ENCODE results near the gene GRIK4.

The GRIK4 gene

DNA sequence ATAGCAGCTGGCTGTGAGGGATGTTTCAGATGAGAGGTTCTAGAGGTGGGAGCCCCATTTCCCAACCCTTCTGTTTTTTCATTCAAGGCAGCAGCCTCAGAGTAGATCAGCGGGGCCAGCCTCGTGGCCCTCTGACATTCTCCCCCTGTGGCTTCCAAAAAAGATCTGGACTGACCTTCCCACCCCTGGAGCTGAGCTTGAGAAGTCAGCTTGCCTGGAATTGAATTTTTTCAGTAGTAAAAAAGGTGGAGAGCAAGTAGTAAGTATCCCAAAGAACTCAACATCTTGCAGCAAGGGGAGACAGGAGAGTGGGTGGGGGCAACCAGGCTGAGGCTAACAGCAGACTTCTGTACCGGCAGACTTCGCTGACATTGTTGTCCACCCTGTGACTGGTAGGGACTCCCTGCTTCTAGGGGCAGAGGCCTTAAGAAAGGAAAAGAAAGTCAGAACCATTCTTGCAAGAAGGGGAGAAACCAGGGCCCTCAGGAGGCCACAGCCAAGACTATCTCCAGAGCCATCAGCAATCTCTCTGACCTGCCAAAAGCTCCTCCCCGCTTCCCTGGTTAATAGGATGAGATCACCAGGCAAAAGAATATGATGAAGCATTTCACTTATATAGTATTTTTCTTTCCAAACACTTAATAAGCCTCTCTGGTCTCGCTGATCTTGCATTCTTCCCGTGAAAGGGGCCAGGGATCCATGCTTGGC is 2.0 kb upstream of the GRIK4 start:
- FAIRE-seq, result no peak

DNA sequence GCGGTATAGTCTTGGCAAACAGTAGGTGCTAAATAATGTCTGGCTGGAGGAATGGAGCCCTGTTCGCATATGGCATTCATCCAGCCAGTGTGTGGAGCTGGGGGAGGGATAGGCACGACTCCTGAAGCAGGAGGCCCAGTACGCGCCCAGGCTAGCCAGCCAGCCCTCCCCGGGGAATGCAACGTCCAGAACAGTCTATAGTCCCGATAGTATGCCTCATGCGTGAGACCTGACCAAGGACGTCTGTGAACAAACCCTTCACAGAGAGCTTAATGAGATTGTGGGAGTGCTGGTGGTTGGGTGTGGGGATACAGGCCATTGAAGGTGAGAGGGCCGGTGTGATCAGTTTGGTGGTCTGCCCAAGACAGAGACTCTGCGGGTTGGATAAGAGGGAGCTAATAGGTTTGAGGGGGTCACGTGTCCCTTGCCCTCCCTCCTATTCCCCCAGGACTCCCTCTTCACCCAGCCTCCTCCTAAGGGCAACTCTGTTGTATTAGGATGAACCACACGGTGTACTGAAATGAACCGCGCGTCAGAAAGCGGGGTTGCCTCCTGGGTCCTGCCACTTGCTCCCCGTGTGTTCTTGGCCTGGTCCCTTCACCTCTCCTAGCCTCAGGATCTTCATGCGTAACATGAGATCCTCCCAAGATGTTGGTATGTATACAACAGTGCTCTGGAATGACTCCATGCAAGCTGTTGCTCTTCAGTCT is 987 bp upstream of the GRIK4 start:
- no peak for FAIRE-seq

DNA sequence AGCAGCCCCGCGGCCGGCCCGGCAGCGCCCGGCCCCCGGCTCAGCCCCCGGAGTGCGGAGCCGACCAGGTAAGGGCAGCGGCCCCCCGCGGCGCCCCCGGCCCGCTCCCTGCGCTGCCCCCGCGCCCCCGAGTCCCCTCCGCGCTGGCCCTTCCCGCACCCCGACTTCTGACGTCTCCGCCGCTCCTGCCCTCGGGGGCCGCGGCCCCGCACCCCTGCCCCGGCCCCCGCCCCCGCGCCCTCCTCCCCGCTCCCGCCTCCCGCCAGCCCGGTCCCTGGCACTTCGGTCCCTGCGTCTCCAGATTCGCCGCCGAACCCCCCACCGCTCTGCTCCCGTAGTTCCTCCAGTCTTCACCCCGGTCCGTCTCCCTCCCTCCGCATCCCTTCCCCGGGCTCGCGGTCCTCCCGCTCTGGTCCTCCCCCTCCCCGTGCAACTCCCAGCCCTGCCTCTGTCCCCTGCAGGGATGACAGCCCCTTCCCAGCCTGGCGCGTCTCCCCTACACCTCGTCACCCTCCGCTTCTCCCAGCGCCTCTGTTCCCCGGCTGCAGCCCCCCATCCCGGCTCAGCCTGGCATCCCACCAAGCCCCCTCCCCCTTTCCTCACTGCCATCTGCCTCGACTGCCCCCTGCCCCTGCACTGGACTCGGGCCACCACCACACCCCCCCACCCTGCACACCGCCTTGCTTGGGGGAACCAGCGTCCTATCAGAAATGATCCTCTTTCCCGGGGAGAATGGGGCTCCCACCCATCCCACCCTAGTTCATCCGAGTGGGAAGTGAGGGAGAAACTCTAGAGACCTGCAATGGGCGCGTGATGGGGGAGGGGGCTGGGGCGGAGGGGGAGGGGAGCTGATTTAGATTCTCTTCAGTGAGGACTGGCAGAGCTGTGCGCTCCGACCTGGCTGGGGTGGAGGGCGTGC is 531 bp downstream of the GRIK4 start:
- FAIRE-seq, result no peak

DNA sequence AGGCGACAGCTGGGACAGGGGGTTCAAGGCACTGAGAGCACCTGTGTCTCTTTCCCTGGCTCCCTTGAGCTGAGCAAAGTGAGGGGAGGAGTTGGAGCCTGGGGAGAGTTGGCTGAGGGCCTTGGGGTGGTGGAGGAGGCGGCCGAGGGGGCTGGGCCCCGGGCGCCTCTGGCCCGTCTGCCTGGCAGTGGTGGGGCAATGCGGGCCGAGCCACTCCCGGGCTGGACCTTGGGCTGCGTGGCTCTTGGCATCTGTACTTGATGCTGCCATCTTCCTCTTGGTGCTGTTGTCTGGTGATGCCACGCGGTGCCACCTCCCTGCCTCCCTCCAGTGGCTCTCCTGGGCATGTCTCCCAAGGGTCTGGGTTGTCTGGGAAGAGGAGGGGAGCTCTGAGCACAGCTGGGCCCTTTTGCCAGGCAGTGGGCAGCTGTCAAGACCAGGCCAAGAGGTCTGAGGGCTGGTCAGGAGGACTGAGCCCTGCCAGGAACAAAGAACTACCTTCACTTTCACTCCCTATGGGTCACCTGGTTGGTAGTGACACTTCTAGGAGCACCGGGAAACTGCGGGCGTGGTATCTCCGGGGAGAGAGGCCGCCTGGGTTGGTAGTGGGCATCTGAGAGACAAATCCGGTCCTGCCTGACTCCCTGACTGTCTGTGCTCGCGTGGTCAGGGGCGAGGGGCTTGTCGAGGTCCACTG is 1.3 kb downstream of the GRIK4 start:
- no peak for FAIRE-seq

DNA sequence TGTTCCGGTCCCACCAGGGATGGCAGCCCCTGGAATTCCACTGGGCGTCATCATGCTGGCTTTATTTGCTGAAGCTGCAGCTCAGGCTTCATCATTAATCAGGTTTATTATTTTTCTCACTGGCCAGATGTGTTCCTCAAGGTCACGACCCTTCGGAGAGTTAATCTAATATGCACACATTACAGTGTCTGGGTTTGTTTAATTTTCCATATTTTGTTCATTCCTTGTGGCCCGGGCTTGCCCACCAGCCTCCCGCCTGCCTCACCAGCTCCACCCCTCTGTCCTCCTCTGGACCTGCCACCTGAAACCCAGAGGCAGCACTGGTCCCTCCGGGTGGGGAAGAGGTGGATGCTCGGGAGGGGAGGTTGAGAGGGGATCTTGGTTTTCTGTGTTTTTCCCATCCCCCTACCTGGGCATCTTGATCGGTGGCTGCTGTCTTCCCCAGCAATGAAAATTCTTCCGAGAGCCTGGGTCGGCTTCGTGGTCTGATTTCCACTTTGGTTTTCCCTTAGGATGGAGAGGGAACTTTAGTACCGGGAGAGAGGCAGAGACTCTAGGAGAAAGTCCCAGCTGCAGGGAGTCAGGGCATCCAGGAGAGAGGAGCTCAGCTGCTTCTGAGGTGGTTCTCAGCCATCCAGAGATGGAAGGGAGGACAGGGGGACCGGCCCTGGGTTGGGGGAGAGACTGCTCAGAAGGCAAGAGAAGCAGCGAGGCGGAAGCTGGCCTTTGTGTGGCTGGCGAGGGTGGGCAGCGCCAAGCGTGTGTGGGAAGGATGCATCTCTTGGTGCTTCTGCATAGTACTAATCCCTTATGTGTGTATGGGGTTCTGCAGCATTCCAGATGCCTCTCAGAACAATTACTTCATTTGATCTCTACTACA is 2.1 kb downstream of the GRIK4 start:
- FAIRE-seq, result no peak

DNA sequence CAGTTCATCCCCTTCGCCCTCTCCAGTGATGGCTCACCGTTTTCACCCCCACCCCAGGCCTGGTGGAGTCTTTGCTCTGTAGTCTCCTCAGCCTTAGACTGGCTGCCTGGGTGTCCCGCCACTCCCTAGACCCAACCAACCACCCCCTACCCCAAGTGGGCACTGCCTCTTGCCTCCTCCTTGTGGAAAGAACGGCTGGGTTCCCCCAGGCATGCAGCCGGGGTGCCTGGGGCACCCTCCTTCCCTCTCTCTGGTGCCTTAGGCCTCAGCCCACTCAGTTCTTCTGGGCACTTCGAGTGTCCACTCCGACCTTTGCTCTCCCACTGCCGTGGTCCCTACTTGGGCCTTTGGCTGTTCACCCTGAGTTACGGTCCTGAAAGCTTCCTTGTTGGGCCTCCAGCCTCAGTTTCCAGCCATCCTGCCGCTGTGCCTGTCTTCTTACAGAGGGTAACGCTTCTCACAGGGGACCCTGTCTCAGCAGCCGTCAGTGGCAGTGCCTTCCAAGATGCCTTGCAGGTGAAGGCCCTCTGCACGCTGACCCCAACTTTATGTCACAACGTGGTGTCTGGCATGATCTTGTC is 3.1 kb downstream of the GRIK4 start:
- no peak for FAIRE-seq

DNA sequence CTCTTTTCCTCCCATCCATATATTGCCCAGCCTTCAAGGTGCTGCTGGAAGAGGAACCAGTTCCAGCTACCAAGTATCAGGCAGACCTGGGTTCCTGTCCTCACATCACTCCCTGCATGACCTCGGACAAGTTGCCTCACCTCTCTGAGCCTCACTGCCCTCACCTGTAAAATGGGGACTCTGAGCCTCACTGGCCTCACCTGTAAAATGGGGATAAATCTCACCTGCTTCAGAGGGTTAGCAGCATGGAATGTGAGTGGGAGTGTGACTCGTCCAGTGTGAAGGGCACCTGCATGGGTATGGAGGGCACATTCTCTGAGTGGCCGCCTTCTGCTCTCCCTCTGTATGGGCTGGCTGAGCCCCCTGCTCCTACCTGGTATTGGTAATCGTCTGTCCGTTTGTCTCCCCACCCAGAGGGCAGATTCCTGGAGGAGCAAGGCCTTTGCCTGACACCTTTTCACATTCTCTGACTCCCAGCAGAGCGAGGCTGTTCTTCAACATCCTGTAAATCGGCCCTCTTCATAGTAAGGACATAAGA is 3.7 kb downstream of the GRIK4 start:
- no peak for FAIRE-seq

DNA sequence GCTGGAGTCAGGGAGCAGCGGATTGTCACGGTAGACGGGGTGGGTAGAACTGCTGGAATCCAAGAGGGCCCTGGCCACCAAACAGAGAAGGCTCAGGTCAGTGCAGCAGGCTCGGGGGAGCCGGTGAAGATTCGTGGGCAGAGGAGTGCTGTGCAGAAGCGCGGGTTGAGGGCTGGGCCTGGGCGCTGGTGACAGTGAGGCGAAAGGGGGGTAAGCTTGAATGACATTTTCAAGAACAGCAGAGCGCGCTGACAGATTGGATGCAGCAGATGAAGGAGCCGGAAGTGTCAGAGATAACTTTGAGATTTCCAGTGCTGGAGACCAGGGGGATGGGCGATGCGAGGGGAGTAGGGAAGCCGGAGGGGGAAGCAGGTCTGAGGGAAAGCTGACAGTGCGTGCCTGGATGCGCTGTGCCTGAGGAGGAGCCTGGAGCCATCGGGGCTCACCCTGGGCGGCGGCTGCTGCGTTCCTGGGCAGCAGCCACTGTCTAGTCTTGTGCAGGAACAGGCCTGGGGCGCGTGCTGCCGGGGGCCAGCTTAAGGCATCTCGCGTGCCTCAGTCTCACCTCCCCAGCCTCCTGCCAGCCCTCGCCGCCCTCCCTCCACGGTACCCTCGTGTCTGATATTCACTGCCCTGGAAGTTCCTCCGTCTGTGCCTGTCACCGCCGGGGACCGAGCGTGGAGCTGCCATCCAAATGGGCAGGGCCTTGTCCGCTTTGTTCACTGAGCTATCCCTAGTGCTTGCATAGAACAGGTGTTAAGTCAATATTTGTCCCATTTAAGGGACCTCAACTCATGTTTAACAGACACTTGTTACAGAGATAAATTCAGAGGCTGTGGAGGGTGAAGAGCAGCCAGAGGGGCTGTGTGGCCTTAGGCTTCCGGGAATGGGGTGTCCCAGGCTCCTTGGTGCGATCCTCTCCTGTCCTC is 5.2 kb downstream of the GRIK4 start:
- FAIRE-seq, result no peak

DNA sequence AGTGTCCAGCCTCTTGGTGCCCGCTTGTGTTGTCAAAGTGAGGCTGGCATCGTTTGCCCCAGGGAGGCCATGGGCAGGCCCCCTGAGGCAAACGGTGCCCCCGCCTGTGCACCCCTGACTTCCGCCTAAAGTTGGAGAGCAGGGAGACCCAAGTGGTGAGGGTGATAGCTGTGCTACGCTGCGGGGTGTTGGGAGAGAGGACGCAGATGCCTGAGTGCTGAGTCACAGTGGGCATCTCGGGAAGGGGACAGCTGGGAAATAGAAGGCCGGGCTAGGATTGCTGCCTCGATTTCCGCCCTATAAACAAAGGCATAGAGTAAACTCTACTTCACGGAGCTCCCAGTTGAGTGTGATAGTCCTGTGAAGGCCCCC is 5.8 kb downstream of the GRIK4 start:
- FAIRE-seq, result no peak

DNA sequence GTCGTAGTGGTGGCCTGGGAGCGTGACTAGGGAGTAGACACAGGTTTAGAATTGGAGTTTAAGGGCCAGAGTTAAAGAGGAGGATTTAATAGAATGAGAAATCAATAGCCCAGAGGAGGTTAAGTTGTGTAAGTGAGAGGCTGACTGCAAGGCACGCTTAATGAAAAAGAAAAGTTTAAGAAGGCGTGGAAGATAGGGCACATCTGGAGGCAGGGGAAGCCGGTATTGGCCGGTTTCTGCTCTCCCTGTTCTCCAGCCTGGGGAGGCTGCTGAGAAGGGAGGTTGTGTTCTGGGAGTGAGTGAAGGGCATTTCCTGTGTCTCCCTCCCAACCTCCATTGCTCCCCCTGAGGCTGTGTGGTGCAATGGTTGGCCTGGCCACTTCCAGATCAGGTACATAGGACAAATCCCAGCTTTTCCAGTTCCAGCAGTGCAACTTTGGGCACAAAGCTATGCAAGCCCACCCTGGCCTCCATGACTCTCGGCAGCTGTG is 6.3 kb downstream of the GRIK4 start:
- FAIRE-seq, result no peak

DNA sequence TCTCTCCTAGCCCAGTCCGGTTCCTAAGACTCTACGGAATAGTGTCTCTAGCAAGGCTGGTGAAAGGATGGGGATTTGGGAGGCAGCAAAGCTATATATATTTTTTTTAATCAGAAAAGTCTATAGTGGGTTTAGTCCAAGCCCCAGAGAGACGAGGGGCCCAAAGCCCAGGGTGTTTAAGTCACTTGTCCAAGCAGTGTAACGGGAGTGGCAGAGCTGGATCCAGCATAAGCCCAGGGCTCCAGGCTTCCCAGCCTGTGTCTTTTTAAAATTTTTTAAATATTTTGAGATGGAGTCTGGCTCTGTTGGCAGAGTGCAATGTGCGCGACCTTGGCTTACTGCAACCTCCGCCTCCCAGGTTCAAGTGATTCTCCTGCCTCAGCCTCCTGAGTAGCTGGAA is 6.8 kb downstream of the GRIK4 start:
- no peak for FAIRE-seq

DNA sequence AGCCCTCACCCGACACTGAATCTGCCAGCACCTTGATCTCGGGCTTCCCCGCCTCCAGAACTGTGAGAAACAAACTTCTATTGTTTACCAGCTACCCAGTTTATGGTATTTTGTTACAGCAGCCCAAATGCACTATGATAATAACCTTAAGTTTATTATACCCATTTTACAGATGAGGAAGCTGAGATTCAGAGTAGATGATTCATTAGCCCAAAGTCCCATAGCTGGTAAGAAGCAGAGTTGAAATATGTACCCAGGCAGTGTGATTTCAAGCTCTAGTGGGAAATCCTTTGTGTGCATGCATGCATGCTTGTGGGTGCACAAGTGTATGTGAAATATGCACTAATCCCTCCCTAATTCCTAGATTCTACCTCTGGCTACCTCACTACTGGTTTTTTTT is 7.9 kb downstream of the GRIK4 start:
- no peak for FAIRE-seq

DNA sequence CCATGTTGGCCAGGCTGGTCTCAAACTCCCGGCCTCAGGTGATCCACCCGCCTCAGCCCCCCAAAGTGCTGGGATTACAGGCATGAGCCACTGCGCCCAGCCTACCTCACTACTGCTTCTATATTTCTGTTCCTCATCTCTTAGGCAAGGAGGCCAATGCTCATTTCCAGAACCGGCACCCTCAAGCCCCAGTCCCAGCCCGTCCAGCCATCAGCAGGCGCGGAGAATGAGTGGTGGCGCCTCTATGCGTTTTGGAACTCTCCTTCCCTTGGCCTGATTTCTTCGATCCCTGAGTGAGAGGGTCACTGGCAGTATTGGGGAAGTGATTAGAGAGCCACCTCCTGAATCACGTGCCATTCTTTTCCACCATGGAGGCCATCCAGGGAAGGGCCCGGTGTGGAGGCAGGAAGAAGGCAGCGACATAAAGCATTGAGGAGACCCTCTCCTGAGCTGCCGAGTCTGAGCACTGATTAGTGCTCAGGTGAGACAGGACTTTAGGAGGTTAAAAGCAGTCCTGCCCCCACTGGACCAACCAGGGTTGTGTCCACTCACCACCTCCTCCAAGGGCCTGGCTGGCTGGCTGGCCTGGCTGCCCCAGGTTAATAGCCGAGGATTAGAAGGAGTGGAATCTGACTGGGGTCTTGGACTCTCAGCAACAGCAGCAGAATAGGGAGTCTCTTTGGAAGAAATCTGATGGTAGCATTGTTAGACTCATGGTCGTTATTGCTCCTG is 8.7 kb downstream of the GRIK4 start:
- no peak for FAIRE-seq

DNA sequence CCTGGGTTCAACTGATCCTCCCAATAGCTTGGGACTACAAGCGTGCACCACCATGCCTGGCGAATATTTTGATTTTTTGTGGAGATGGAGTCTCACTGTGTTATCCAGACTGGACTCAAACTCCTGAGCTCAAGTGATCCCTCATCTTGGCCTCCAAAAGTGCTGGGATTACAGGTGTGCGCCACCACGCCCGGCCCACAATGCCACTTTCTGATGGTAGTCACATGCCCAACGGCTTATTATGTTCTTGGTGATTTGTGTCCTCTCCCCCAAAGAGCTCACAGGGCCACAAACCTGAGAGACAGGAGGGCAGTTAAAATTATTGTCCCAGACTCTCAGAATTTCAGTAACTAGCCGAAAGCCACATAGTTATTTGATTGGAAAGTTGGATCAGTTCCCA is 9.6 kb downstream of the GRIK4 start:
- FAIRE-seq, result no peak

DNA sequence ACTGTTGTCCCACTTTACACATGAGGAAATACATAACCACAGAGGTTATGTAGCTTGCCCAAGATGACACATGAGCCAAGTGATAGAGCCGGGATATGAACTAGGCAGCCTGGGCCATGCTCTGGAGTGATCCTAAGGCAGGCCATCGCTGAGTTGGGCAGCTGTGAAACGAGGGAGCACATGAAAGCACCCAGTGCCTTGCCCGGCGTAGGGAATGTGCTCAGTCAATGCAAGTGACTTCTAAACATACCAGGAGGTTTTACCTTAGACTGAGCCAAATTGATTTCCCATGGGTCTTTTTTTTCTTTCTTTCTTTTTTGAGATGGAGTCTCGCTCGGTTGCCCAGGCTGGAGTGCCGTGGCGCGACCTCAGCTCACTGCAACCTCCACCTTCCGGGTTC is 10.5 kb downstream of the GRIK4 start:
- FAIRE-seq, result no peak

DNA sequence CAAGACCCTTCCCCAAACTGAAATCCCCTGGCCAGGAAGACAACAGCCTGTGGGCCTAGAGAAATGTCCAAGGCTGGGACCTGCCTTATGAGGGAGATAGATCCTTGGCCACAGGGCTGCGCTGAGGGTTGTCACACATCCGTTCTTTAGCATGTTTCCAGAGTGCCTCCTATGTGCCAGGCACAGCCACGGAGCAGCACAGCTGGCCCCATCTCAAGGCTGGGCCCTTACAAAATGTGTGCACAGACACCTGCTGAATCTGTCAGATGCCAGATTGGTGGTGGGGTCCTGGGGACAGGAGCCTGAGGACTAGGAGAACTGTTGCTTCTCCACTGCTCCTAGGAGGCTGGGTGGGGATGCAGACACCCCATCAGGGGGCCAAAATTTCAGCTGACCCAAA is 11.2 kb downstream of the GRIK4 start:
- no peak for FAIRE-seq

DNA sequence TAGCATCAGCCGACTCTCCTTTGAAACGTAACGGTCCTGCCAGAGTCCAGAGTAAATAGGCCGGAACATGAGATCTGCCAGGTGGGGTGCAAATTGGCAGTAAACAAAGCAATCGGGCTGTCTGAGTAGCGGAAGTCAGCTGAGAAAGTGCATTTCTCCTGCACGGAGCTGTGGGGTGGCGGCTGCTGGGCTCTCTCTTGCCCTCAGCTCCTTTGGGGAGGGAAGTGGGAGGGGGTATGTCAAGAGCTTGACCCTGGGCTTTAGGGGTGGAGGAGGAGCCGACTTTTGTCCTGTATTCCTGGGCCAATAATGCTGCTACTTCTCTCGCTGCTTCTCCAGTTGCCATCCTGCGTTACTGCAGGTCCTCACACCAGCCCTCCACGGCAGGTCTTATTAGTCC is 11.6 kb downstream of the GRIK4 start:
- FAIRE-seq, result no peak

DNA sequence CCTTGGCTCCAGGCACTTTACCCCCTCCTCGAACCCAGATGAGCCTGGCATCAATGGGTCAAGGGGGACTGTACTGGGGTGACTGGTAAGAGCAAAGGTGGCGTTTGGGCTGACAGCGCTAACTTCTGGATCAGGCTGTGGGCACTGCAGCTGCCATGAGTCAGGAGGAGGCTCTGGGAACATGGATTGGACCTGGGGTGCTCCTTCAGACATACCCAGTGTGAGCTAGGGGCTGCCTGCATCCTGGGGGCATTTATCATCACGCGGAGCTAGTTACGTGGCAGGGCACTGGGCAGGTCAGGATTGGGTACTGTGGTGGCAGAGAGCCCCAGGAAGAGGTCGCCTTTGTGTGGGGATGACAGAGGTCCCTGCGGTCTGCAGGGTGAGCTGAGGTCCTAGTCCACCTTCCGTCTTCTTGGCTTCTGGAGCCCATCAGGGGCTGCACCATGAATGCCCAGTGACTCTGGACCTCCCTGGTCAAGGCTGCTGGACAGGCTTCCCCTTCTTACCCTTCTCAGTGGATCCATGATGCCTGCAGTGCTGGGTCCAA is 13.1 kb downstream of the GRIK4 start:
- no peak for FAIRE-seq

All from A204.1 (cell line).